OCI-M2 (cell line): ENCODE measurements around the gene PPIG.
A peak's percentile ranks its signal among the peaks of the same experiment; 100 is the strongest.
"Not testable (repeated sequence)": the region's sequence is repeated elsewhere in the genome, so short reads cannot be mapped to it uniquely, and the experiment has no call there.

ENCODE experiments used
- DNase-seq: peaks from one replicate; lab custom pipeline; 2025; ENCODE audit not compliant: unreplicated experiment; lab: John Stamatoyannopoulos, UW

Gene PPIG

GRCh38 chr2:169661265-169661664 lies 77.1 kb downstream of the PPIG start:
- no peak for DNase-seq

- DNase-seq, result peak; percentile 52
Measured at GRCh38 chr2:169662744-169663143, 78.6 kb downstream of the PPIG start.

- no peak for DNase-seq
Measured at GRCh38 chr2:169663247-169663646, 79.1 kb downstream of the PPIG start.

- DNase-seq, result no peak
Measured at GRCh38 chr2:169664600-169664977, 80.4 kb downstream of the PPIG start.

- DNase-seq, result peak; percentile 31
Measured at GRCh38 chr2:169664978-169665930, 81.1 kb downstream of the PPIG start.

GRCh38 chr2:169667583-169667982 lies 83.4 kb downstream of the PPIG start:
- no peak for DNase-seq

- DNase-seq, result no peak
Measured at GRCh38 chr2:169670215-169670651, 86.1 kb downstream of the PPIG start.

GRCh38 chr2:169670937-169671336 lies 86.8 kb downstream of the PPIG start:
- DNase-seq, result no peak

- DNase-seq, result no peak
Measured at GRCh38 chr2:169672406-169672805, 88.3 kb downstream of the PPIG start.

GRCh38 chr2:169673106-169673505 lies 89.0 kb downstream of the PPIG start:
- DNase-seq, result no peak

GRCh38 chr2:169673921-169674320 lies 89.8 kb downstream of the PPIG start:
- DNase-seq, result no peak

GRCh38 chr2:169676357-169676756 lies 92.2 kb downstream of the PPIG start:
- no peak for DNase-seq

GRCh38 chr2:169676850-169677249 lies 92.7 kb downstream of the PPIG start:
- no peak for DNase-seq

- no peak for DNase-seq
Measured at GRCh38 chr2:169683054-169683424, 98.9 kb downstream of the PPIG start.

- DNase-seq, result no peak
Measured at GRCh38 chr2:169683425-169684134, 99.4 kb downstream of the PPIG start.

- DNase-seq, result no peak
Measured at GRCh38 chr2:169684135-169684565, 100.0 kb downstream of the PPIG start.

- not testable (repeated sequence) for DNase-seq
Measured at GRCh38 chr2:169684712-169685111, 100.6 kb downstream of the PPIG start.

GRCh38 chr2:169686825-169687224 lies 102.7 kb downstream of the PPIG start:
- not testable (repeated sequence) for DNase-seq

- not testable (repeated sequence) for DNase-seq
Measured at GRCh38 chr2:169687943-169688342, 103.8 kb downstream of the PPIG start.

GRCh38 chr2:169690958-169691357 lies 106.8 kb downstream of the PPIG start:
- no peak for DNase-seq
